K562 (cell line): ENCODE data around the gene TEP1. TPM values are rescaled to one million over a fixed set of nuclear protein-coding genes. Genes with fewer than 3 reads are reported as not detected.

Experiments
- ATF3 ChIP-seq, 2 experiments: fragments of 450-650 bp in 1 of 2; sonication (generic) in 1 of 2; formaldehyde crosslinking in 1 of 2; IDR thresholded peaks in 1 of 2; conservative IDR thresholded peaks in 1 of 2; 2 replicates each; pipeline versions ENCODE4 v1.6.1 to v1.8.1; 2016 to 2023; ENCODE audit warnings: mild to moderate bottlenecking in 2 of 2, moderate library complexity in 2 of 2, inconsistent platforms in 1 of 2, missing genetic modification reagents in 1 of 2
- BRF1 ChIP-seq: IDR thresholded peaks from 3 replicates; pipeline ENCODE4 v1.6.1; 2011; ENCODE audit warnings: borderline replicate concordance, mild to moderate bottlenecking; ENCODE audit not compliant: insufficient read length; ENCODE audit errors: extremely low read depth
- CEBPB ChIP-seq: fragments of 450-650 bp; IDR thresholded peaks from 2 replicates; pipeline ENCODE4 v1.6.1; 2016; ENCODE audit warnings: missing genetic modification characterization, missing compliant biosample characterization
- FOXK1 ChIP-seq: sonication (generic); formaldehyde crosslinking; IDR thresholded peaks from 2 replicates; pipeline ENCODE4 v1.8.0; 2022; ENCODE audit warnings: missing genetic modification reagents, mild to moderate bottlenecking, borderline replicate concordance
- HNRNPH1 ChIP-seq: fragments of 200-400 bp; formaldehyde crosslinking; optimal IDR thresholded peaks from 2 replicates; pipeline ENCODE3; 2017; ENCODE audit warnings: low read depth, mild to moderate bottlenecking, low read length, moderate library complexity
- JUNB ChIP-seq: fragments of 450-650 bp; formaldehyde crosslinking; conservative IDR thresholded peaks from 2 replicates; pipeline ENCODE4 v1.4.0; 2020; ENCODE audit warnings: mild to moderate bottlenecking
- MEF2A ChIP-seq: IDR thresholded peaks from 2 replicates; pipeline ENCODE4 v1.6.1; 2011; ENCODE audit warnings: low read depth, mild to moderate bottlenecking, low read length, moderate library complexity; ENCODE audit not compliant: control insufficient read depth
- RBM39 ChIP-seq: fragments of 200-400 bp; formaldehyde crosslinking; optimal IDR thresholded peaks from 2 replicates; pipeline ENCODE3; 2018; ENCODE audit warnings: low read depth, low read length
- REST ChIP-seq, 2 experiments: fragments of 450-650 bp; formaldehyde crosslinking in 1 of 2; IDR thresholded peaks; 2 replicates each; pipeline versions ENCODE4 v1.4.0 to v1.6.1; 2014 to 2020; ENCODE audit warnings: mild to moderate bottlenecking in 2 of 2, borderline replicate concordance in 1 of 2, low read depth in 1 of 2
- ZNF696 ChIP-seq: fragments of 250-450 bp; sonication (Bioruptor Pico); conservative IDR thresholded peaks from 2 replicates; pipeline ENCODE4 v1.4.0; 2020; ENCODE audit warnings: mild to moderate bottlenecking, moderate library complexity
- polyA plus RNA-seq, 8 experiments: library from polyadenylated mRNA; depleted of rRNA in 4 of 8; stranded (reverse) in 5 of 8; unstranded in 3 of 8; fragments of >200 nt; fragmentation: Nextera tagmentation in 2 of 8; fragmentation: Illumina TruSeq in 1 of 8; extraction: Ambion mirVana in 2 of 8; extraction: Trizol in 1 of 8; gene quantifications; 2 replicates each; pipeline versions ENCODE4 v1.2.1 to v1.2.3, GENCODE V29; 2011 to 2014; ENCODE audit warnings: inconsistent platforms in 1 of 8, missing spikeins in 1 of 8
- total RNA-seq, 7 experiments: library from RNA; depleted of rRNA in 6 of 7; stranded (reverse); fragments of >200 nt in 6 of 7; fragmentation: Illumina TruSeq in 2 of 7; extraction: Trizol in 2 of 7; gene quantifications; 2 replicates each; pipeline versions ENCODE4 v1.2.1 to v1.2.3, GENCODE V29; 2011 to 2021; ENCODE audit warnings: low replicate concordance in 1 of 7

The TEP1 gene
- total and polyA plus RNA-seq, 9 of the 15 experiments (the other 6 are each of a cell fraction or from before 2014, with no cell fraction given): 1.0 to 12.2 (median 7.1) TPM

GRCh38 chr14:20400965-20401593, 12.2 kb downstream of the TEP1 start (continued):
- TF ChIP-seq REST (IDR thresholded peaks at IDR 0.05; ENCODE audit: borderline replicate concordance) (no peak), REST (CRISPR knock-in tag; IDR thresholded peaks at IDR 0.05; ENCODE audit: low read depth) (no peak), CEBPB (tag) (no peak), FOXK1 (CRISPR knock-in tag) (no peak), HNRNPH1 (no peak), ATF3 (IDR thresholded peaks at IDR 0.05) (peak; percentile 42; the same call in 1 of the 2 replicates), ATF3 (CRISPR knock-in tag; conservative IDR thresholded peaks at IDR 0.05) (no peak), MEF2A (peak; percentile 3; the same call in 1 of the 2 replicates), ZNF696 (CRISPR knock-in tag) (no peak), RBM39 (no peak), JUNB (0 out of 2 replicates have a peak, but pooled peaks have one; percentile 42), BRF1 (no peak)
